Measurements from ENCODE around the gene ARPIN.
"Not testable (repeated sequence)": the region's sequence is repeated elsewhere in the genome, so short reads cannot be mapped to it uniquely, and the experiment has no call there.

ARPIN gene

DNA sequence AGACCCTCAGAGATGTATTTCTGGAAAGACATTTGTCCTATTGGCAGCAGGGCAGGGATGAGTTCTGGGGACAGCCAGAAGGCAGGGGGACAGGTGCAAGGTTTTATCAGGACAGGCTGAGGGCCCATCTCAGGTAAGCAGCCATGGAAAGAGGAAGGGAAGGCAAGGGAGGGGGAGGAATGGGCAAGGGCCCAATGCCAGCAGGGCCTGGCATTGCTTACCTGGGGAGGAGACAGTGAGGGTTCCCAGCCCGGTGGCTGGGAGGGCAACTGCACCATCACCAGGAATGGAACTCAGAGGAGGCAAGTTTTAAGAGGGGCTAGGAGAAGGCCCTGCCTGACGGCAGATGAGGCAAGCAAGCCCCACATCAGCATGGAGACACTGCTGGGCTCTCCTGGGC, 3.1 kb downstream of the ARPIN start:
- DNase-seq: no peak

DNA sequence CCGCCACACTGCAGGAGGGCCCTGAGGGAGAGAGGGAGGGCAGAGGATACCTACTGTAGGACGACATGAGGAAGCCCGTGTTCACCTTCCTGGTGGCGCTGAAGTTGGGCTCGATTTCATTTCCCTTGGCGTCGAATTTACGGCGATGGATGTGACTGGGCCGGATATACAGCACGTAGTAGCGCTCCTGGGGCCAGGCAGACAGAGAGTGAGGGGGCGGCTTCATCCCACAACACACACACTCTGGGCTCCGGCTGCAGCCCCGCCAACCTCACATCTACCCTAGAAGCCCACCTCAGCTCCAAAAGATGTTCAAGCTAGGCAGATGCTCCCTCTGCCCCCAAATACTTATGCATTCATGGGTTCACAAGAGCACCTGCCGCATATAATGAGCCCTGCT, 4.5 kb downstream of the ARPIN start:
- no peak for DNase-seq

DNA sequence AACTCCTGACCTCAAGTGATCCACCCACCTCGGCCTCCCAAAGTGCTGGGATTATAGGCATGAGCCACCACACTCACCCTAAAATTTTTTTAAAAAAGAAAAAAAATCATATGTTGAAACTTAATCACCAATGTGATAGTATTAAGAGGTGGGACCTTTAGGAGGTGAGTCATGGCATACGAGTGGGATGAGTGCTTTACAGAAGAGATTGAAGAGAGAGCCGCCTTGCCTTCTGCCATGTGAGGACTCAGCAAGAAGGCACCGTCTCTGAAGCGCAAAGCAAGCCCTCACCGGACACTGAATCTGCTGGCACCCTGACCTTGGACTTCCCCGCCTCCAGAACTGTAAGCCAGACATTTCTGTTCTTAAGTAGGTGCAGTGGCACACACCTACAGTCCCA, 5.5 kb downstream of the ARPIN start:
- no peak for DNase-seq

DNA sequence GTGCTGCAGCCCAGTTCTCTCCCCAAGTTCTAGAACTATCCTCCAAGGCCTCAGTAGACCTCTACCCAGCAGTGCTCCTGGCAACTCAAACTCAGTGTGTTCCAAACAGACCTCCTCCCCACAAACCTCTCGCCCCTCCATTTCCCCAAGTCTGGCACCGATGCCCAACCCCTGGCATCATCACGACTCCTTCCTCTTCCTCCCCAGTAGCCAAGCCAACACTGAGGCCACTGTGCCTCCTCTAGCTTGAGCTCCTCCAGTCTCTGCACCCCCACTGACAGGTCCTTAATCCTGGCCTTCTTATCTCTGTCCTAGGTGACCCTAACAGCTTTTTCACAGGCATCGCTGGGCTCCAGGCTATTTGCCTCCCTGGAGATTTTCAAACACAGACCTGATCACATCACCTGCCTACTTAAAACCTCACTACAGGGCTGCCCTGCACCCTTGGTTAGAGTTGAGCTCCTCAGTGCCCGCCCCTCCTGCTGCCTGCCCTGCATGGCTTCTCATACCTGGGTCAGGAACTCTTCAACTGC, 6.8 kb downstream of the ARPIN start:
- DNase-seq: no peak

- DNase-seq: no peak
Observed at GRCh38 chr15:89904519-89904918, 8.2 kb downstream of the ARPIN start.

- no peak for DNase-seq
Observed at GRCh38 chr15:89903858-89904130, 9.0 kb downstream of the ARPIN start.

DNA sequence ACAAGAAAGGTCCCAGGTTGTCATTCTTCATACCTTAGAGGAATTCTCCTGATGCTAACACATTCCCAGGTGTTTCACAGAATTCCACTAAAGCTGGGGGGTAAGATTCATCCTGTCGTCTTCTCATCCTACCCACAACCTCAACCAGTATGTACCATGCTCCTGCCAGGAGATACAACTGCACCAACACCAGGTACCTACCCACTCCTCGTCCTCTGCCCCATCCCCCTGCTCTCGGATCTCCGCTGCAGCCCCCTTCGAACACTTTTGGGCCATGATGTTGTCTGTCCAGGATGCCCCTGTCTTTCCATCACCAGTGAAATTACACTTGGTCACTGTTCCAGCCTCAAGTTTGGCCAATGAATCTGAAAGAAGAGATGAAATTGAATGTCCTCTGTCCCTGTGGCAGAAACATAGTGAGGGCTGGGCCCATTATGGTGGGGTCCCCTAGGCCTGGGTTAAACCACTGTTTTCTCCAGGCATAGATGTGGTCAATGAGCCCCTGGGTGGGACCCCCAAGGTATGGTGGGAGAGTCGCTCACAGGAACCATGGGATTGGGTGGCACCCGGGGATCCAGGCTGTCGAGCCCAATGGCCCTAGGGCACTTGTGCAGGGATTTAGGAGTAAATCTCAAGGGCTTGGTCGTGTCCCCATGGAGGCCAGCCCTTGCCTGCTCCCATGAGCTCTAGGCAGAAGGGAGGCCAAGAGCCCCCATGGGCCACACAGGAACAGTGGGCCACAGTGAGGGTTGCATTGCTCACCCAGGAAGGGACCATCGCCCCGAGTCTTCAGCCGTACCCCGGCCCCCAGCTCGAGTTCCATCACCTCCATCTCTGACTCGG, 9.5 kb downstream of the ARPIN start:
- no peak for DNase-seq

GRCh38 chr15:89900849-89901248, 11.9 kb downstream of the ARPIN start:
- no peak for DNase-seq

DNA sequence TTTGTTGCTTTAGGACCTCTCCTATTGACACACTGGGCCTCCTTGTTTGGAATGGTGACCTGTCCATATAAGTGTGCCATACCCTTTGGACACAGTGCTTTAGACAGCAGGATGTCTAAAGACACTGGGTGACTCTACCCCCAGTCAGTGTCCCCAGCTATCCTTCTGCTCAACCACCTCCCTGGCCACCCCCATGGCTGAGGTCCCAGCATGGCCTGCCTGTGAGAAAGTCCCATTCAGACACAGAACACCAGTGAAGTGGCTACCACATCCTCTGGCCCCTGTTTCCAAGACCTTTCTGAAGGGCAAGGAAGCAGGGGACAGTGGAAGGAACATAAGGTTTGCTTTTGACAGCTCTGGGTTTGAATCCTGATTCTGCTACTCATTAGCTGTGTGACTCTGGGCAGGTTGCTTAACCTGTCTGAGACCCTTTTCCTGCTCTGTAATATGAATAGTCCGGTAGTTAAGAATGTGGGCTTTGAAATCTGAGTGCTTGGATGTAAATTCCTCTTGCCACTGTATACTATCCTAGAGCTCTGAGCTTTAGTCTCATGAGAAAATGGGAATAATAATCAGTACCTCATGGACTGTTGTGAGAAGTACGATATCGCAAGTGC, 12.7 kb downstream of the ARPIN start:
- no peak for DNase-seq

DNA sequence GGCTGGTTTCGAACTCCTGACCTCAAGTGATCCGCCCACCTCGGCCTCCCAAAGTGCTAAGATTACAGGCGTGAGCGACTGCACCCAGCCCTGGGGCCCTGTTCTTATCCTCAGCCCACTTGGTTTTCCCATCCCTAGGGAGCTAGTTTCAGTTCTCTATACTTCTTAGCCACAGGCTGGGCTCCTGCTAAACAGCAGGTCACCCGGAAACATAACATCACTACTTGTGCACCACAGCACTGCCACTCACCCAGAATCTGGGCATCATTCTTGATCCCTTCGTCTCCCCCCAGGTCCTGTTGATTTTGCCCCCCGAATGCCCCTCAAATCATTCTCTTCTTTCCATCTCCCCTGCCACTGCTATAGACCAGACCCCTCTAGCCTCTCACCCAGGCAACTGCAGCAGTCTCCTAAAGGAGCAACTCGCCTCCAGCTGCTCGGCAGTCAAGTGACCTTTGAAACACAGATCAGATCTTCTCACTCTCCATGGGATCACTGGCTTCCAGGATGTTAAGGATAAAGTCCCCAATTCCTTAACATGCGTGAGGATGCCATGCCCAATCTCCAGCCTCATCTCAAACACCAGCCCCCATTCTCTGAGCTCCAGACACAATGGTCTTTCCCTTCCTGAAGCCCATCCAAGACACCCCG, 13.3 kb downstream of the ARPIN start:
- DNase-seq: no peak

GRCh38 chr15:89898614-89899294, 14.0 kb downstream of the ARPIN start:
- DNase-seq: no peak

DNA sequence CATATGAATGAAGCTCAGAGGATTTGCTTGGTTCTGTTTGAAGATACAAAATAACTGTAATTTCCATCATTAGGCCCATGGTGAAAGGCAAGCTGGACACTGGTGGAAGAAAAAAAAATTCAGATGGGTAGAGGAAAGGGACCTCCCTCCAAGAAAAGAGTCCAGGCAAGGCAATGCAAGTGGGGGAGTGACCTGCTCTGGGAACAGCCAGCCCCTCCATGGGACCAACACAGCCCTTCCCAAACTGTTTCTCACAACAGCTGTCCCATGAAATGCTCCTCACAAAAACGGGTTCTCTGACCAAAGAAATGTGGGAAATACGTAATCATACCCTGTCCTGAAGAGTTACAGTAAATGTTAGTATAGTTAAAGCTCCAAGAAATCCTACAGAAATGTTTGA, 14.6 kb downstream of the ARPIN start:
- DNase-seq: no peak

GRCh38 chr15:89893696-89894447, 18.9 kb downstream of the ARPIN start, which contains the start of gene AP3S2:
TSS of gene AP3S2 (minus strand) at chr15:89893994. CDS start at chr15:89893949, 45 bp downstream.
- peak; percentile 88 for DNase-seq

DNA sequence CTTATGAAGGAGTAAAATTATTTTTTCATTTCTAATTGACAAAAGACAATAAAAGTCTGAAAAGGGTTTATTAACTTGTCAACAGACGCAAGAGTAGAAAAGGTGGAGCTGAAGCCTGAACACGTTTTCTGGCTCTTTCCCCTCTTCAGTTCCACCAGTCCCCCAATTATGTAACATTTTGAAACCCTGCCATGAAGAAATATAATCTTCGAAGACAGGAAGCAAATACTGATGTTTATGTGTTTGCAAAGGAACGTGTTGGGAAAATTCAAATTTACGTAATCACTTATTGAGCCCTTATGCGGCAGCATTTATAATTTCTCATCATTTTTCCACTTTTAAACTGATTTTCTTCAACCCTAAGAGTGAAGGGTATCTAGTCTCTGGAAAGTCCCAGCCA, 19.7 kb downstream of the ARPIN start:
- no peak for DNase-seq

DNA sequence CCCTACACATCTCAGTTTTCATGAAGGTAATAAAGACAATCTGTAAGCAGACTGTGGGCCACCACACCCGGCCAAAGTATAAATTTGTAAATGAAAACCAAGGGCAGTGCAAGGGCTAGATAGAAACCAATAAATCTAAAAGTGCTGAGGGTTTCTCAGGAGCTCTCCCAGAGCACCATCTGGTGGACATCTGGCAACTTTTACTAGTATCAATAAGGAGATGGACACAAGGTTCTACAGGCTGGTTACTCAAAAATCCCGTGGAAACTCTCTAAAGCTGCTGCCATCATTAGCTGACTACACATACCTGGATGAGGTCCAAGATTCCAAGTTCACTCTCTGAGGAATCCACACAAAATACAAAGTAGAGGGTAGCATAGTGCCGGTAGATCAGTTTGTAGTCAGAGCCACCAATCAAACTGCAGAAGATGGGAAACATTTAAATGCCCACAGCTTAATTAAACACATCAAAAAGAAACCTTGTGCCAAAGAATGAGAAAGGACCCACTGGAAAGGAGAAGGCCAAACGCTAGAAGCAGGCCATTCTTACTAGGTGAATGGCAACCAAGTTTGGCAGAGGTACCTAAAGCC, 24.4 kb downstream of the ARPIN start:
- DNase-seq: no peak

DNA sequence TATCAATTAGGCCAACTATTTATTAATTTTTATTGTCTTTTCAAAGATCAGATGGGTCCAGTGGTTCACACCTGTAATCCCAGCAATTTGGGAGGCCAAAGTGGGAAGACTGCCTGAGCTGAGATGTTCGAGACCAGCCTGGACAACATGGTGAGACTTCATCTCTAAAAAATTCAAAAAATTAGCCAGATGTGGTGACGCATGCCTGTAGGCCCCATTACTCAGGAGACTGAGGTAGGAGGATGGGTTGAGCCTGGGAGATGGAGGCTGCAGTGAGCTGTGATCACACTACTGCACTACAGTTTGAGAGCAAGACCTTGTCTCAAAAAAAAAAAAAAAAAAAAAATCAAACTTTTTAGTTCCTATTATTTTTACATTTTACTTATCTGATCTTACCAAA, 27.1 kb downstream of the ARPIN start:
- no peak for DNase-seq

GRCh38 chr15:89885179-89885578, 27.6 kb downstream of the ARPIN start:
- DNase-seq: not testable (repeated sequence)

DNA sequence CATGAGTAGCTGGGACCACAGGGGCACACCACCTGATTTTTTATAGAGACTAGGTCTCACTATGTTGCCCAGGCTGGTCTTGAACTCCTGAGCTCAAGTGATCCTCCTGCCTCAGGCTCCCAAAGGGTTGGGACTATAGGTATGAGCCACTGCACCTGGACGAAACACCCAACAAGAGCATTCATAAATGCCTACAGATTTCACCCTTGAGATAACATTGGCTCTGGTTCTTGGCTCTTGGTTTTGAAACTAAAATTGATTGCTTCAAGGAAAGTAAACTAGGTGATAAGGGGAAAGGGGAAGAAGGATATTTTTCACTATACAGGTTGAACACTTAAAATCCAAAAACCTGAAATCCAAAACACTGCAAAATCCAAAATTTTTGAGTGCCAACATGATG, 29.2 kb downstream of the ARPIN start:
- DNase-seq: no peak

DNA sequence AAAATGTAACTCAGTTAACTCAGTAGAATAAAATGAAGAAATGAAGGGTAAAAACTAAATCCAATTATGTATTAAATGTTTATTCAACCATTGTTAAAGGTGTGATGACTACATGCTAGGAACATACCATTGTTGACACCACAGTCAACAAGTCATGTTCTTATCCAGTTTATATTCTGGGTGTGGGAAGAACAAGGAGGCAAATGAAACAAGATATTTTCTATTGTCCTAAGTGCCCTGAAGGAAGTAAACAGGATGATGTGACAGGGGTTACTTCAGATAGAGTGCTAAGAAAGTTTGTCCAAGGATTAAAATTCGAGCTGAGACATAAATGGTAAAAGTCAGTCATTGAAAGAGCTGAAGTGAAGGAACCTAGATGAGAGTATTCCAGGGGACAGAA, 32.0 kb downstream of the ARPIN start:
- DNase-seq: no peak

GRCh38 chr15:89878323-89878722, 34.4 kb downstream of the ARPIN start:
- DNase-seq: no peak

- DNase-seq: no peak
Observed at GRCh38 chr15:89877083-89877425, 35.7 kb downstream of the ARPIN start.

DNA sequence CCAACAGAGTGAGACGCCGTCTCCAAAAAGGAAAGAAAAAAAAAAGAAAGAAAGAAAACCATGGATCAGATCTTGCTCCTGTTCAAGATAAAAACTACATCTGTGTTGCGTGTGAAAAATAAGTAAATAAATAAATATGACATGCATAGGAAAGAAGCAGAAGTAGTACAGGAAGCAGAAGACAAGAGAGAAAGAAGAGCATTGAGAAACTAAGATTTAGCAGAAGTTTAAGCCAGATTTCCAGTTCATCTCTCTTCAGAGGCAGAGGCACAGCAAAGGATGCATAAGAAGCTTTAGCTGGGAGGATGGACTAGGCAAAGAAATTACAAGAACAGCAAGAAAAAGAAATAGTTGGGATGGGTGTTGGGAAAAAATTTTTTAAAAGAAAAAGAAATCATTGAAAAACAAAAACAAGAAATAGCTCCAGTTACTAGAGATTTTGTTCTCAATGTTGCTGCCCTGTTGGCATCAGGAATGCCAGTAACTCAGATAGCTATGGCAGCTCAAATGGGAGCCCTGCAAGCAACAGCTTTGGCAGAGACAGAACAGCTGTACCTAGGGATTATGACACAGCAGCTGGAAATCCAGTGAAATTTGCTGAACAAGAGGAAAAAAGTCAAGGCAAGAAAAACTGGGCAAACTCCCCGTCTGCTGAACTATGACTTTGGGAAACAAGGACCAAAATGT, 36.2 kb downstream of the ARPIN start:
- DNase-seq: no peak

Data from T1000 (cell line).